T-helper 1 cell (primary cell): Measurements from ENCODE around the gene PAAF1.

Experiments used
- DNase-seq, 5 donors: peaks; one replicate each; pipeline ENCODE4 v3.0.0-alpha.2; 2012 to 2020

PAAF1 gene

DNA sequence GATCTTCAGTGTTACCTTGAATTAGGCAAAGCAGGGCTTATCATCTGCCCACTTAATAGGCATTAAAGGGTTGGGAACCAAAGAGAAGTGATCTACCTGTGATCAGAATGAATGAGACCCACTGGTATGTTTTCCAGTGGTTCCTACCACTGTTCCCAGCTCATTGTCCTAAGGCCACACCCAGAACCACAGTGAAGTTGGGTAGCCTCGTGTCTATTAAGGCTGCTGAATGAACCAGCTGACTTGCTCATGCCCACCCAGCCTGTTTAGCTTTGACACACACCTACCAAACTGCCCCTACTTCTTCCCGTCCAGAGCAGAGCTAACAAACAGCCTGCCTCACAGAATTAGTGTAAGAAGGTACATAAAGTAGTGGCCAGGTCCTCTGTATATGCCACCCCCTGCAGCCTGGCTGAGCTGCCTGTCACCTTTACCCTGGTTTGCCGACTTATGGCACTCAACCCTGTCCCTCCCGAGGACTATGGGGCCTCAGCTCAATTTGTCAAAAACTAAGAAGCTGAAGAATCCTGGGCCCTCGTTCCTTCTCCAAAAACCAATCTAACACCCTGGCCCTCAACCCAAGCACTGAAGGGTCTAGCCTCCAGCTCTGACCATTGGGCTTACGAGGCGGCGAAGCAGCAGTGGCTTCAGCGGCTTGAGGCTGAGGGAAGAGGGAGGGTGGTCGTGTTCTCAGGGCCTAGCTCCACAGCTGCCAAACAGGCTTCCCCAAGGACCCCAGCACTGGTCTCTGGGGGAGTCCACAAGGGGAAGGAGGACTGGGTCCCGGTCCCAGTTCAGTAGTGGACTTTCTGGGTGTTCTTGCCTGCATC is 96.0 kb downstream of the PAAF1 start:
- DNase-seq: no peak

DNA sequence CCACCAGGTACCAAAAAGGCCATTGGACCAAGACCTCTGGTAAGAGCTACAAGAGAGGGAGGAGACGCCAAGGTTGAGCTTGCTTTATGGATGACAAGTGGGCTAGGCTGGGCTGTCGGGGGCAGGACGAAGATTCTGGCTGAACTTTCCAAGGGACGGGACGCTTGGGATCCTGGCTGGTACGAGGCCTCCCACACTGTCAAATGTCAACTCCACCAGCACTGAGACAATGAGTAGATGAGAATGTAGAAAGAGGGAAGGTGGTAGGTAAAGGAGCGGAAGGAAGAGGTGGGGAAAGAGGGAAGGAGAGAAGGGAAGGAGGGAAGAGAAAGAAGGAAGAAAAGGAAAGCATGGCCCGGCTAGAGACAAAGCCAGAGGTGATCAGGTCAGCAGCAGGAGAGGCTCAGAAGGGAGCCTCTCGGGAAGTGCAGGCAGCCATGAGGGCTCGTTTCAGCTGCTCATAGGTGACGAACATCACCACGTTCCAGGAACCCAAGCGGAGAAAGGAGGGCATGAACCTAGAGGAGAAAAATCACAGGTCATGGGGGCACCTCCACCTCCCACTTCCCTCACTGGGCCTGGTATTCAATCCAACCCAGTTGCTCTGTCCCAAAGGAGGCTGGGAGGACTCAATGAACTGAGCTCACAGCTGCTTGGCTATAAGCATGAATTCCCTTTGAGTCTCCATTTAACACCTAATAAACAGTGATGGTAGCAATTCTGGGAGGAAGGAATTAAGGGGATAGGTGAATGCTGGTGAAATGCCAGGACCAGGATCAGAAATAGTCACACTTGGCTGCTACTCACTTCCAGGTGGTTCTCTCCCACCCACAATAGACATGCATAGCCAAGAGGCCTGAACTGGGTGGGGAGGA is 98.0 kb downstream of the PAAF1 start:
- DNase-seq: no peak

DNA sequence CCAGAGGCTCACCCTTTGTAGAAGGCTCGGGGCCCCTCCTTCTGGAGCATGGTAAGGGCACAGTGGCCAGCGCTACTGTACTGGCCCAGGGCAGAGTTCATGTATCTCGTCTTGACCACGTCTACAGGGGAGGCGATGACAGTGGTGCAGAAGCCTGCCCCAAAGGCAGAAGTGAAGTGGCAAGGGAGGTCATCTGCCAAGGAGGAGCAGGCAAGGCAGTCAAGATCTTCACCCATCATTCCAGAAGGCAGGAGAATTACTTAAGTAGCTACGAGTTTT is 98.6 kb downstream of the PAAF1 start:
- DNase-seq: no peak

DNA sequence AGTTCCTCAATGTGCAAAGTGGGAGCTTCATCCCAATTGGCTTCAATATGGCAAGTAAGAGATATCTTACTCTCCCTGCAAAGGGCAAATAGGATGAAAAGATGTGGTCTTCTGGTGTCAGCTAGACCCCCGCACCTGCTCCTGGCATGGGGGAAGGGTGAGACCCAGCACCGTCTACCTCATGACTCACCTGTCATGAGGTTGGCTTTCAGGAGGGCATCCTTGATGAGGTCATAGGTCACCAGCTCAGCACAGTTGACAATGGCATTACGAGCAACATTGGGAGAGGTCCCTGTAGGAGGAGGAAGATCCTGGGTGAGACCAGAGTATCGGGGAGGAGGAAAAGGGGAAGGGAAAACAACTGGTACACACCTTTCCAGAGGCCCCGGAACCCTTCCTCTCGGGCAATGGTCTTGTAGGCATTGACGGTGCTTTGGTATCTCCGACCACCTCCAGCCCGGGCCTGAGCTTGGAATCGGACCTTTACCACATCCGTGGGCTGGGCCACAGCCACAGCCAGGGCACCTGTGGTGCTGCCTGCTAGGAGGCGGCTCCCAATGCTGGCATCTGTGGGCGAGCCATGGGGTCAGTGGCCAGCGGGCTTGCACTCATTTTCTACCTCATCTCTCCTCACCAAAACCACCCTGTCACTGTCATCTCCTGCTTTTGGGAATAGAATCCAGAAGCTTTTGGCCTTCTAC is 99.8 kb downstream of the PAAF1 start:
- DNase-seq: no peak

DNA sequence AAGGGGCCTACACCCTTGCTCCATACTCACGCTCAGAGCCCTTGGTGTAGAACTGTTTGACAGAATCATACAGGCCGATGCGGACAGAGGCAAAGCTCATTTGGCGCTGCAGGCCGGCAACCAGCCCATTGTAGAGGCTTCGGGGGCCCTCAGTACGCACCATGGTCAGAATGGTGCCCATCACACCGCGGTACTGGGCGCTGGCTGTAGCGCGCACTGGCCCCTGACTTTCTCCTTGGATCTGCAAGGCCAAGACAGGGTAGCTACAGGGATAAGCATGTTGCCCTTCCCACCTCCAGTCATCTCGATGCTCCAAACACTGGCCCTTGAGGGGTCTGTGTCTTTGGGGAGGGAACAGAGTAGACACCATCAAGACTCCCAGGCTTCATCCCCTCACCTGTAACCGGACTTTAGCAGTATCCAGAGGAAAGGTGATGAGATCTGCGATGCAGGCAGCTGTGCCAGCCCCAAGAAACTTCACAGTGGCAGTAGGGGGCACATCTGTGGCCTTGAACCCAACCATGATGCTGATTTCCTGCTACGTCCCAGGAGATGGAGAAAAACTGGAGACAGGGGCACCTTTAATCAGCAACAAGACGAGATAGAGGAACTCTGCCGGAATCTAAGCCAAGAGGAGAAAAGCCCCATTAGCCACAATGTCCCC is 101.2 kb downstream of the PAAF1 start:
- no peak for DNase-seq

DNA sequence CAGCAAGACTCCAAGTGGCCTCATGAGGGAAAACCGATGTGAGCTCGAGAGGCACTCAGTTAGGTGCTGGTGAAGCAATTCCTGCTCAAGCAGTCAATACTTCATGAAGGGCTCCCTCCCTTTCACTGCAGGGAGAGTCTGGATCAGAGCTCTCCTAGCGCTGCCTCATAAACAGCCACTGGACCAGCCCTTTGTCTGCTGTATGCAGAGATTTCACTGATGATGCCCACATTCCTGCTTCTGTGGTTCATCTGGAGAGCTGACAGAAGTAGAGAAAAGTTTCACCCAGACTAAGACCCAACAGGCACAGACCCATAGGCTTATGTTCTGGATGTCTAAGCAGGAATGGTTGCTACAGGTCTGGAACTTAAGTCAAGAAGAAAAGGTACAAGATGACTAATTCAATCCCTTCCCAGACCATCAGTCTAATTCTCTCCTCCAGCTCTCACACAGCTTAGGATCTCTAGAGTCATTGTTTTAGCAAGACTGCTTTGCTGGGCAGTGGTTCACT is 101.8 kb downstream of the PAAF1 start:
- DNase-seq: no peak

DNA sequence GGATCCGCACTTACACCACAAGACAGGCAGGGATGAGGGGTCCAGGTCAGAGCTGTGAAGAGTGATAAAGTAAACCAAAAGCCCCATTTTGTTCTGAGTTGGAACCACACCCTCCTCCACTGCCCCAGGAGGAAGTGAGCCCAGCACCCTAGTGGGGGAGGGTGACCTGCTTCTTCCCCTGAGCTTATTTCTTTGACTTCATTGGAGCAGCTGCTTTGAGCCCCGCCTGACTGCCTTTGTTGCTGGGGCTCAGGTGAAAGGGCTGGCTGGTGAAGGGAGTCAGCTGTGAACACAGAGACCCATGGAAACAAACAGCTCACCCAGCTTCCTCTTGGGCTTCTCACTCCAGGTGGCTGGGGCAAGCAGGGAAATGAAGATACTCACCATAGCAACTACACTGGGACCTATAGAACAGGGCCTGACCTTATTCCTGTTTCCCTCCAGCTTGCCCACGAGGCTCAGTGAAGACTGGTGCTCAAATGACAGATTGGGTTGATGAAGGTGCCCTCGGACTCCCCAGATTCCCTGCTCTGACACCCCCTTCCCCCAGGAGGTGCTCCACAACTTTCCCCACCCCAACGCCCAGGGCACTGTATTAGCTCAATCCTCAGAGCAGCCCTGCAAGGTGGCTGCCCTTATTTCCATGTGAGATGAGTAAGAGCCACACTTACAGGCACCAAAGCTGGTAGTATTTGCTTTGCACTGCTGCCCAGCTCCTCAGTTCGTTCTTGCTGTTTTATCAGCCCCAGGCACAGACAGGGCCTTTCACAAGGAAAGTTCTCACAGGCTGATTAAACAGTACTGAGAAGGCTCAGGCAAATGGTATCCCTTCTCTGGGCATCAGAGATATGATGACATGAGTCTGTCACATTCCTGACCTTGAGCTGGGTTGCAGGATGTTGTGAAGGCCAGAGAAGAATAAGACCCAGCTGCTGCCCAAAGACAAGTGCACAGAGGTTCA is 103.5 kb downstream of the PAAF1 start:
- peak; percentile 46 to 89 (median 69) for DNase-seq
